CD4-positive, alpha-beta T cell treated with Interleukin-4 for 1 hour (primary cell): ENCODE results near the gene SEZ6.

Source experiments
- DNase-seq, 2 donors: peaks; one replicate each; pipeline ENCODE4 v3.0.0-alpha.2; 2020 to 2022

The SEZ6 gene

DNA sequence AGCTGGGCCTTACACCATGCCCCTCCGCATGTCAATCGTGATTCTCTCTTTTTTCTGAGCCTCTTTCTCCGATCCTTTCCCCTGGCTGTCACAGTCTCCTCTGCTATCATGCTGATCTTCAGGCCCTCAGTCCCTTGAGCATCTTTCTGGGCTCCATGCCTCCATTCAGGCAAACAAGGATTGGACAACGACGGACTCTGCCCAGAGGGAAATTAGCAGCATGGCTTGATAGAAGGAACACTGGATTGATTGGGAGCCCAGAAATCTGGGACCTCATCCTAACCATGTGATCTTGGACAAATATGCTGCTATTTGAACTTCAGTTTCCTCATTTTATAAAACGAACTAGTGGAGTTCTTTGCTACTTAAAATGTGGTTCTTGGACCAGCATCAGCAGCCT lies 35.0 kb downstream of the SEZ6 start:
- no peak for DNase-seq

GRCh38 chr17:28969706-28970393 lies 36.0 kb downstream of the SEZ6 start:
- DNase-seq = no peak

DNA sequence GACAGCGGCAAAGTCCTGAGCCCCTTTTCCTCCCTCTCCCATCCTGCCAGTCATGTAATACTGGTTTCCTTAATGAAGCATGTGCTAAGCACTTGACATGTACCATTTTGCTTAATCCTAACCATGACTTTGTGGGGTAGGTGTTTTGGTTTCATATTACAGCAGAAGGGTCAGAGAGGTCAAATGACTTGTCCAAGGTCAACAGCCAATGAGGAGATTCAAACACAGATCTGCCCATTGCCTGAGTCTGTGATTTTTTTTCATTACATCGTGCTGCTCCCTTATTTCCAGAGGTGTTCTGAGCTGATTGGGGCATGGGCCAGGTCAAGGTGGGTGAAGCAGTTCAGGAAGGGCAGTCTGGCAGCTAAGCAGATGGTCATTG lies 36.9 kb downstream of the SEZ6 start:
- no peak for DNase-seq

- no peak for DNase-seq
Measured at GRCh38 chr17:28968231-28968913, 37.5 kb downstream of the SEZ6 start.

DNA sequence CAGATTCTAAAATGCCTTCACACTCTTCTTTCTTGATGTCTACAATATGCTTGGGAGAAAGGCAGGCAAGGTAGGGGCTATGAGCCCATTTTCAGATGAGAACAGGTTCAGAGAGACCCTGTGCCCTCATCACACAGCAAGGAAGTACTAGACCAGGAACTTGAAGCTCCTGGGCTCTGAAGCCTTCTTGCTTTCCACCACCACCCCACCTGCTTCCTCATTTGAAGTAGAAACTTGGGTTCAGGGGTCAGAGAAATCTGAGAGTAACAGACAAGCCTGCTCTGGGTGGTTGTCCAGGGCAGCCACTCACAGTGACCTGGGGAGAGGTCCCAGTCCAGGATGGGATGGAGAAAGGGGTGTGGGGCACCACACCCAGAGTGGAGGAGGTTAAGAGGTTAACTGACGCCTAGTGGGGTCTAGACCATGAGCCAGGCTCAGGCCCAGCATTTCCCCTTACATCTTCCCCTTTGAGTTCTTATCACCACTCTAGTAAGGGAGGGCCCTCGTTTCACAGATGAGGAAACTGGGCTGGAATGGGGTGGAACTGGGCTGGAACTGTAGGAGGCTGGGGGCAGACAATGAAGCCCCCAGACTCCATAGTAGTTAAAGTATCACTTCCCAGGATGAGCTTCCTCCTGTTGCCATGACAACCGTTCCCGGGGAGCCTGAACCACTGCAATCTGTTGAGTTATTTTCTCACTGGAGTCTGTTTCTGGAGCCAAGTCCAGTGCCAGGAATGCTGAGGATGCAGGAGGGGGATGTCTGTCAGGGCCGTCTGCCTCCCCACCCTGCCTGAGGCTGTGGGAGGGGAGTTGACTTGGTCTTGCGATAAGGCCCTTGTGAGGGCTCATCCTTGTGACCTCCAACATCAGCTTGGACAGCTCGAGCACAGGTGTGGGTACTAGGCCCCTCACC lies 38.4 kb downstream of the SEZ6 start:
- DNase-seq = peak in 1 of 2 donors; percentile 20

DNA sequence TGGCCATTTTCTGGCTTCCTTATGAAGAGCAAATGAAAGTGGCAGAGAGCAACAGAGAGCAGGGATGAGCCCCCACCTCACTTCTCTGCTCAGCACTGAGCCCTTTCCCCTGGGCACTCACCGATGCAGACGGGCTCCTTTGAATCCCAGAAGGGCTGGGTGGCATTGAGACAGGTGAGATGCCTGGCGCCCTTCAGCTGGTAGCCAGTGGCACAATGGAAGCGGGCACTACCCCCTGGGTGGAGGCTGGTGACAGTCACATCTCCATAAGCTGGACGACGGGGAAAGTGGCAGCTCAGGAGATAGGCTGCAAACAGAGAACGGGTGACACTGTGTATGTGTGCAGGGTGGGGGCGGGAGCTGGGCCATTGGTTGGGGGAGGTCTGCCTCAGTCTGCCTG lies 42.0 kb downstream of the SEZ6 start:
- DNase-seq = no peak

- DNase-seq = no peak
Measured at GRCh38 chr17:28963055-28963611, 42.7 kb downstream of the SEZ6 start.

DNA sequence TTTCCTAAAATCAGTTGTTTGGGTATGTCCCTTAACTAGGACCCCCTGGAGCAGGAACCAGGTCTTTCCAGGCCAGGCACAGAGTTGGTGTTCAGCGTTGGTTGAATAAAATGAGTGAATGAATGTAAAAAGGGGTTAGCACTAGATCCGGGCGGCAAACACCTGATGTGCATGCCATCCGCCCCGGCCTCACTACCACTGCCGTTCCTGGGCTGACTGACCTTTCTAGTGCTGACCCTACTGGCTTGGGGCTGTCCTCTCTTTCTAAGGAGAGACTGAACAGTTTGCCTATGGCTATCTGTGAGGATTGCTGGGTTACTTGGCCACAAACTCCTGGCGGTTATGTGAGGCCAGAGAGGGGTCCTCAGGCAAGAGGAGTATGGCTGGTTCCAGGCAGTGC lies 44.4 kb downstream of the SEZ6 start:
- DNase-seq = no peak

GRCh38 chr17:28960256-28961061 lies 45.4 kb downstream of the SEZ6 start:
- DNase-seq = no peak

DNA sequence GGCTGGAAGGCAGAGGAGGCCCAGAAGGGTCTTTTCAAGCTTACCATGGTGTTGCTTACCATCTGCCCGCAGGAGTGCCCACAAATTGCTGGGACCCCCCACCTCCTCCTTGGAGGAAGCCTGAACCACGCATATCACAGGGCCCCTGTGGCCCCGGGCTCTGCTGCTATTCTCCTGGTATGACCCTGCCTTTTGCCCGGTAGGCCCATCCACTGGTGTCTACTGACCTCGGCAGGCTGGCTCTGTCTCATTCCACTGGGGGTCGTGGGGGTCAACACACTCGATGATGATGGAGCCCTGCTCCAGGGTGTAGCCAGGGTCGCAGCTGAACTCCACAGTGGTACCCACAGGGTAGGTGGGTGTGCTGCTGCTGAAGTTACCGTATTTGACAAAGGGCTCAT lies 46.4 kb downstream of the SEZ6 start:
- no peak for DNase-seq

DNA sequence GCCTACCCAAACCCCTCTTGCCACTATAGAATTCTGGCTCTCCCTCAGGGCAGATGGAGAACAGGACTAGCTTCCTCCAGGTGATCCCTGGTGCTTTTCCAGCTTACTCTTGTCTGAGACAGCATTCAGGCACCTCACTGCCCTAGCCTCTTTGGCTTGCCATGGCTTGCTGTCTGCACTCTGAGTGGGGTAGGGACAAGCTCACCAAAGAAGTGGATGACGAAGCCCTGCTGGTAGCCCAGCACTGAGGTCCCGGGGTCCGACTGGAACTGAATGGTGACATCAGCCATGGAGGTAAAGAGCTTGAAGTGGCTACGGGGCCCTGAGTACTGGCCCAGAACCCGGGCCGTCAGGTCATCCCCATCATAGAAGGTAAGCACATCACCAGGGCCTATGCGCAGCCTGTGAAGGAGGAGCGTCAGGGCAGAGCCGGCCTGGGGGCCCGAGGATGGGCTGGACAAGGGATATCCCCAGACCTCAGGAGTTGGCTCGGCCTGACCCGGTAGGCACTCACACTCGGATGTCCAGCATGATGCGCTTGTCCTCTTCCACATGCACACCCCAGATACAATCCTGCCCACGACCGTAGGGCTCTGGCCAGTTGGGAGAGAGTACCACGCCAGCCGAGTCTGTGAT lies 46.9 kb downstream of the SEZ6 start:
- no peak for DNase-seq

DNA sequence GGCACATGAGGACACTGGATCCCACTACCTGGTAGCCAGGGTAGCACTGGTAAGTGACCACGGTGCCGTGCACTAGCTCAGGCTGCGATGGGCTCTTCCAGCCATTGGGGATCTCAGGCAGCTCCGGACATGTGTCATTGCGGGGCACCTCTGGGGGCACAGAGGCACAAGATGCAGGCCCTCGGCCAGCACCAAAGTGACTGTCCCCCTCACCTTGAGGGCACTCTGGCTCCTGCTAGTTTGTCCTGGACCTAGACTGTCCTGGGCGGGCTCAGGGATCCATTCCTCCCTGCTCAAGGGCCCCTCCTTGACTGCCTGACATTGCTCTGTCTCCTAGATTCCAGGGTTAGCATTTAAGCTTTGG lies 47.9 kb downstream of the SEZ6 start:
- no peak for DNase-seq

- no peak for DNase-seq
Measured at GRCh38 chr17:28957277-28957991, 48.4 kb downstream of the SEZ6 start.

DNA sequence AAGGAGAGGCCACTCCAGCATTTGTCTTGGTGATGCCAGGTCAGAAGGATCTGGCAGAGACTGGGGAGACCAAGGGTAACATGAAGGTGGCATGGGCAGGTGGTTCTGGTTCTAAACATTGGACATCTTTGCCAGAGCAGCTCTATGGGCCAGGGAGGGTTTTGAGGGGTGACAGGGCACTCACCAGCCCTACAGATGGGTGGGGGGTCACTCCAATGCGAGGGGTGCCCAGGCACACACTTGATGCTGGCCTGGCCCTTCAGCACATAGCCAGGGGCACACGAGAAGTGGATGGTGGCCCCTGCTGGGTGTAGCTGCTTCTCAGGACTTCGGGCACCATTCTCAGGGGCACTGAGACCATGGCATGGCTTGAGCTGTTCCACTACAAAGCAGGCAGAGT lies 49.0 kb downstream of the SEZ6 start:
- DNase-seq = no peak

DNA sequence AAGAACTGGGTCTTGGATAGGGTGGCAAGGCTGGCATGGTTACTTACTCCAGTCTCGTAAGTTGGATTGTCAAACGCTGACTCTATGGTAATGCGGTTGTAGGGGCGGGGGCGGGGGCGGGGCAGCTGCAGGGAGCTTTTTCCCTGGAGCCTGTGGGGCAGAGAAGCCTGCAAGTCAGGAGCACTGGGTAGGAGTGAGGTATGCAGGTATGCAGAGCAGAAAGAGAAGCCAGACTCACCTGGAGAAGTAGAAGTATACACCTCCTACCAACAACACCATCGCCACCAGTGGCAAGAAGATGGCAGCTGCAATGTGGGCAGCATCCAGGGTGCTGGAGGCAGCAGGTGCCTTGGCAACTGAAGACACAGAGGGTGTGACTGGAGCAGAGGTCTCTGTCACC lies 49.7 kb downstream of the SEZ6 start:
- DNase-seq = no peak

DNA sequence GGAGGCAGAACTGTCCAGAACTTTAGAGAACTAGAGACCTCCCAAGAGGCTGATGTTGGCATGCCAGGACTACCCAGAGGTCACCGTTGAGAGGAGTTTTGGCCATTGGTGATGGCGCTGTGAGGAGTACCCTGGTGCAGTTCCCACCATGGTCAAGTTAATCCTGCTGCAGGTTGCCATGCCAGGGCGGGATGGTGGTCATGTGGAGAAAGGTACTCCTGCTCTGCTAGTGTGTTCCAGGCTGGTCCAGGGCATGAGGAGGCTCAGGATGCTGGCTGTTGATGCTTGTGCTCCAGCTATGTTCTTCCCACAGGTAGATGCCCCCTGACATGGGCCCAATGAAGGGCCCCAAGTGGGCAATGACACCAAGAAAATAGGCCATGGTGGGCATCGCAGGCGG lies 50.4 kb downstream of the SEZ6 start:
- DNase-seq = no peak

- no peak for DNase-seq
Measured at GRCh38 chr17:28954886-28955285, 50.9 kb downstream of the SEZ6 start.

GRCh38 chr17:28953444-28954118 lies 52.3 kb downstream of the SEZ6 start:
- DNase-seq = peak; percentile 60 to 63

GRCh38 chr17:28951991-28952975 lies 53.5 kb downstream of the SEZ6 start:
- peak; percentile 99 for DNase-seq
